ENCODE measurements around the gene KDM8. TPM values are rescaled to one million over a fixed set of nuclear protein-coding genes. Genes with fewer than 3 reads are reported as not detected.

The KDM8 gene
- total RNA-seq, 1 donor from 2014 or later: 8.3 TPM

GRCh38 chr16:27267037-27267677 lies 63.8 kb downstream of the KDM8 start:
- peaks cover 9% of the 10 kb centered on the region for H3K4me1 Mint-ChIP-seq (ENCODE audit: unreplicated experiment)
- TF ChIP-seq, protein P1, sequence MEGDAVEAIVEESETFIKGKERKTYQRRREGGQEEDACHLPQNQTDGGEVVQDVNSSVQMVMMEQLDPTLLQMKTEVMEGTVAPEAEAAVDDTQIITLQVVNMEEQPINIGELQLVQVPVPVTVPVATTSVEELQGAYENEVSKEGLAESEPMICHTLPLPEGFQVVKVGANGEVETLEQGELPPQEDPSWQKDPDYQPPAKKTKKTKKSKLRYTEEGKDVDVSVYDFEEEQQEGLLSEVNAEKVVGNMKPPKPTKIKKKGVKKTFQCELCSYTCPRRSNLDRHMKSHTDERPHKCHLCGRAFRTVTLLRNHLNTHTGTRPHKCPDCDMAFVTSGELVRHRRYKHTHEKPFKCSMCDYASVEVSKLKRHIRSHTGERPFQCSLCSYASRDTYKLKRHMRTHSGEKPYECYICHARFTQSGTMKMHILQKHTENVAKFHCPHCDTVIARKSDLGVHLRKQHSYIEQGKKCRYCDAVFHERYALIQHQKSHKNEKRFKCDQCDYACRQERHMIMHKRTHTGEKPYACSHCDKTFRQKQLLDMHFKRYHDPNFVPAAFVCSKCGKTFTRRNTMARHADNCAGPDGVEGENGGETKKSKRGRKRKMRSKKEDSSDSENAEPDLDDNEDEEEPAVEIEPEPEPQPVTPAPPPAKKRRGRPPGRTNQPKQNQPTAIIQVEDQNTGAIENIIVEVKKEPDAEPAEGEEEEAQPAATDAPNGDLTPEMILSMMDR (IDR thresholded peaks at IDR 0.05): no peak
- H3K4me3 Mint-ChIP-seq (ENCODE audit: unreplicated experiment): peak overlapping the region; percentile 89
- no peak overlapping the region for H3K27ac Mint-ChIP-seq (ENCODE audit: unreplicated experiment)
- no peaks in the 10 kb centered on the region for H3K27me3 Mint-ChIP-seq (ENCODE audit: unreplicated experiment)
- no peaks in the 10 kb centered on the region for H3K9me3 Mint-ChIP-seq (ENCODE audit: unreplicated experiment)
- DNase-seq (ENCODE audit: extremely low spot score, unreplicated experiment): no peak
- no peaks in the 10 kb centered on the region for H3K36me3 Mint-ChIP-seq (ENCODE audit: unreplicated experiment)

DNA sequence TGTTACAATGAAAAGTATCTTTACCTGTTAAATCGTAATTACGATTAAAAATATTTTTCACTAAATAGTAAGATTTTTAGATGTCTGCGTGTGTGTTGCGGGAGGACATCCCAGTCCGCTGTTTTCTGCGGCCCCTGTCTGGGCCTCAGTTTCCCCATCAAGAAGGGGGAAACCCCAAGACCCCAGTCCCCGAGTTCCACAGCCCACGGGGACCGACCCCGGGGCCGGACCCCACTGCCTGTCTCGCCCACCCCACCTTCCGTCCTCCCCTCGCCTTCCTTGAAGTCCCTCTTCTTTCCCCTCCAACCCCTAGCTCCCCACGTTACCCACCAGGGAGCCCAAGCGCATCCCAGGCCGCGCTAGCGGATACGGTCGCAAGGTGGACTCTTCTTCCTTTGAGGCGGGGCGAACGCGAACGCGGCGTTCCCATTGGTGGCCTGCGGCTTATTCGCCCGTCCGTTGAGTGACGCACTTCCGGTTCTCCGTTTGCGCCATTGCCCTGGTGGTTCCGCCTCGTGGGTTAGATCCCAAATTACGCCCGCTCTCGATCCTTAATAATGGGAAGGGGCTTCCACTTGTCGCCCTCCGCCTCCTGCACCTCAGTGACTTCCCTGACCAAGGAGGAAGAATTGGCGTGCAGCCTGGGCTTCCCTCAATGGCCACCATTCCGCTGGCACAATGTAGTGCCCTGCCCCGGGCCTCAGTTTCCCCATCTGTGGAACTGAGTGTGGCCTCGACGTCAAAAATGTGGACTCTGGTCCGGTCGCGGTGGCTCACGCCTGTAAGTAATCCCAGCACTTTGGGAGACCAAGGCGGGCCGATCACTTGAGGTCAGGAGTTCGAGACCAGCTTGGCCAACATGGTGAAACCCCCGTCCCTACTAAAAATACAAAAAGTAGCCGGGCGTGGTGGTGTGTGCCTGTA lies 65.3 kb downstream of the KDM8 start, which contains the start of gene NSMCE1:
NSMCE1 (minus strand) TSS at position 397 of the 924 bp plus-strand sequence. CDS start 11,202 bp downstream, outside the sequence.
- Mint-ChIP-seq H3K27ac (ENCODE audit: unreplicated experiment) (peak within 1 kb of the TSS; percentile 91), H3K4me1 (ENCODE audit: unreplicated experiment) (peaks cover 12% of the 10 kb centered on the region), H3K36me3 (ENCODE audit: unreplicated experiment) (no peaks in the 10 kb centered on the region), H3K9me3 (ENCODE audit: unreplicated experiment) (no peaks in the 10 kb centered on the region), H3K27me3 (ENCODE audit: unreplicated experiment) (no peaks in the 10 kb centered on the region), H3K4me3 (ENCODE audit: unreplicated experiment) (peak within 1 kb of the TSS; percentile 89)
- peak; percentile 95 for DNase-seq (ENCODE audit: extremely low spot score, unreplicated experiment)
- TF ChIP-seq, protein P1 (IDR thresholded peaks at IDR 0.05): no peak

GRCh38 chr16:27269300-27270150 lies 66.2 kb downstream of the KDM8 start:
- H3K9me3 Mint-ChIP-seq (ENCODE audit: unreplicated experiment): no peaks in the 10 kb centered on the region
- H3K27ac Mint-ChIP-seq (ENCODE audit: unreplicated experiment): peak overlapping the region; percentile 91
- peak overlapping the region; percentile 89 for H3K4me3 Mint-ChIP-seq (ENCODE audit: unreplicated experiment)
- peaks cover 9% of the 10 kb centered on the region for H3K4me1 Mint-ChIP-seq (ENCODE audit: unreplicated experiment)
- TF ChIP-seq, protein P1 (IDR thresholded peaks at IDR 0.05): no peak
- H3K36me3 Mint-ChIP-seq (ENCODE audit: unreplicated experiment): no peaks in the 10 kb centered on the region
- H3K27me3 Mint-ChIP-seq (ENCODE audit: unreplicated experiment): no peaks in the 10 kb centered on the region
- DNase-seq (ENCODE audit: extremely low spot score, unreplicated experiment): peak; percentile 8

GRCh38 chr16:27270349-27270748 lies 67.0 kb downstream of the KDM8 start:
- Mint-ChIP-seq H3K27me3 (ENCODE audit: unreplicated experiment) (no peaks in the 10 kb centered on the region), H3K4me1 (ENCODE audit: unreplicated experiment) (peaks cover 9% of the 10 kb centered on the region), H3K36me3 (ENCODE audit: unreplicated experiment) (no peaks in the 10 kb centered on the region), H3K27ac (ENCODE audit: unreplicated experiment) (no peak overlapping the region), H3K9me3 (ENCODE audit: unreplicated experiment) (no peaks in the 10 kb centered on the region), H3K4me3 (ENCODE audit: unreplicated experiment) (no peak overlapping the region)
- peak; percentile 21 for DNase-seq (ENCODE audit: extremely low spot score, unreplicated experiment)
- TF ChIP-seq, protein P1 (IDR thresholded peaks at IDR 0.05): no peak

Other genes with a start within 250 kb of the KDM8 start
- not detected in 2 replicates for gene C16orf82, start 136.6 kb upstream of the KDM8 start, total RNA-seq
- gene NSMCE1, start 65.2 kb downstream of the KDM8 start, total RNA-seq: 26.4 and 28.3 TPM in 2 replicates
- 34.5 and 35.9 TPM in 2 replicates for gene IL4R, start 110.4 kb downstream of the KDM8 start, total RNA-seq
- gene IL21R, start 198.6 kb downstream of the KDM8 start, total RNA-seq: 0.34 and 0.40 TPM in 2 replicates

Measured in osteocyte (in vitro differentiated cells).